ENCODE results near the gene ATP5MC3.

The ATP5MC3 gene

DNA sequence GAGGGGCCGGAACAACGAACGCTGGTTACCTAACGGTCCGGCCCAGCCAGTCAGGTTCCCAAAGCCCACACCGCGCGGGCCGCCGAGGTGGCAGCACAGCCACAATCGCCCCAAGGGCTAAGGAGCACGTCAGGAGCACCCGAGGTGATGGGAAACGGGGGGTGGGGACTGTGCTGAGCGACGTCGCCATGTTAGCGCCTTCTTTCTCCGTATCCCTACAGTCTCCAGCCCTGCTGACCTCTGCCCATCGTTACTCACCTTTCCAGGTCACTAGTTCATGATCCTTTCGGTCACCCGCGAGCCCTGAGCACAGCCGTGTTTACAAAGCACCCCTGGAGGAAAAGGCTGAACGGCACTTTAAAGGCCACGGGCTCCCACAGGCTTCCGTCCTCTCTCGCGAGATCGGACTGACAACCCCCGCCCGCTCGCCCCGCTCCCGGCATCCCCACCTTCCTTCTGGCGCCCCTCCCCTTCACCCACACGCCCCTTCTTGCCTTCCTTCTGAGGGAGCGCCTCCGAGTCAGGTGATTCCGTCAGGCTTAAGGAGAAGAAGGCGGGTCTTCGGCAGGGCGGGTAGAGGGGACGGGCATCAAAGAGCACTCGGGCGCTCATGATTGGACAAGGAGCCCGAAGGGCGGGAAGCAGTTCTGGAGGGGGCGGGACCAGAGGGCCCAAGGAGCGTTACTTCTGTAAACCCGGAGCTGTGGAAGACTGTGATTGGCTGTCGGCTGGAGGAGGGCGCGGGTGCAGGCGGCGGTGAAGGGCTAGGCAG, 13.5 kb downstream of the ATP5MC3 start, which contains the start of gene ATF2:
Gene ATF2 (minus strand): TSS at position 412 of the 772 bp plus-strand sequence. CDS start 31,760 bp downstream, outside the sequence.
- FAIRE-seq = peak; percentile 93

DNA sequence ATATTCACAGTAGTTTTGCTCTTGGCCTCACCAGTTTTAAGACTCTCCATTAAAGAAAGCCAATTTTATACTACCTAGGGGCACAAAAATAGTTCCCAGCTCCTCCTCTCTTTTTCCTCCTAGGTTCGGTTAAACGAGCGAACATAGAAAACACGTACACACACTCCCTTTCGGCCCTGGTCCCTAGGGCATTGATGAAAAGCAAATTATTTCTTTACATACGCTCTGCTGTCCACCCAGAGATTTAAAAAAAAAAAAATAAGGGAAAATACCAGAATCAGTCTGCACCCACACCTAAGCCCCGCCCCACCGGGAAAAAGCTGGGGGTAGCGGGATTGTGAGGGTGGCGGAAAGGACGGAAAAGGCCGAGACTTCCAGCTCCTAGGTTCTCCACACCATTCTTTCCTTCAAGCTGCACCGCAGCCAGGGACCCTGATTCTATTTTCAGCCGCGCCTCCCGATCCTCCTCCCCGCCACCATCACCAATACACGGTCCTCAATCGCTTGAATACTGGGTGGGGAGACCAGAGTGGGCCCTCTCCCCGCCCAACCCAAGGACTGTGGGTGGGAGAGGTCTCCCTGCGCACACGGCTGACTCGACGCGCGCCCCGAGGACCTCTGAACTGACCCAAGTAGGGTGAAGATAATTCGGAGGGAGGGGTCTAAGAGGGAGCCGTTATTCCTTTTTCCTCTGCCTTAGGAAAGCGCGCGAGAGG, 14.3 kb downstream of the ATP5MC3 start:
- no peak for FAIRE-seq

DNA sequence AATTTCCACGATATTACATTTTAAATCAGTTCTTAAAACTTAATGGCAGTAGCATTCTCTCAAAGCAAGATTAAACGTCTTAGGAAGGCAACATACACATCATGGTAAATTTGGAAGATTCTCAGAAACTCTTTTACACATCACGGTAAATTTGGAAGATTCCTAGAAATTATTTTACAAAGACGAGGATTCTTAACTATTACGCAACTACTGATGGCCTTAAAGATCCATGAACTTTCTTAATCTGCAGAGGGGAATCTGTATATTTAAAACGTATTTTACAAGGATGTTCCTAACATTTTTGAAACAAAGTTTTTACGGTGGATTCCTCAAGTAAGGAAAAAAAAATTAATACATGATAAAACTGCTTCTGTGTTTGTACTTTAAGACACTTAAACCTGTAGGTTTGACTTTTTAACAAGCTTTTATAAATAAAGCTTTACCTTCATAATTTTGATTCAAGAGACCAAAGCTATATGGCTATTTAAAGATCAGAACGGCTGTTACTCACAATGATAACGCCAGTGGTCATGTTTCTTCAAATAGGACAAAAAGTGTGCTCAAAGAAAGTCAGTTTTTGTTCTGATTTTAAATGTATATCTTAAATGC, 15.2 kb downstream of the ATP5MC3 start:
- FAIRE-seq = no peak

DNA sequence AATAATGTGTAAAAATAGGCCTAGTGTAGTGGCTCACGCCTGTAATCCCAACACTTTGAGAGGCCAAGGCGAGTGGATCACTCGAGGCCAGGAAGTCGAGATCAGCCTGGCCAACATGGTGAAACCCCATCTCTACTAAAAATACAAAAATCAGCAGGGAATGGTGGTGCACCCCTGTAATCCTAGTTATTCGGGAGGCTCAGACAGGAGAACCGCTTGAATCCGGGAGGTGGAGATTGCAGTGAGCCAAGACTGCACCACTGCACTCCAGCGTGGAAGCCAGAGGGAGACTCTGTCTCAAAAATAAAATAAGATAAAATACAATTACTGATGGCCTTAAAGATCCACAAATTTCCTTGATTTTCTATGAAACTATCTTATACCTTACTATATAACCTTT, 17.3 kb downstream of the ATP5MC3 start:
- no peak for FAIRE-seq

DNA sequence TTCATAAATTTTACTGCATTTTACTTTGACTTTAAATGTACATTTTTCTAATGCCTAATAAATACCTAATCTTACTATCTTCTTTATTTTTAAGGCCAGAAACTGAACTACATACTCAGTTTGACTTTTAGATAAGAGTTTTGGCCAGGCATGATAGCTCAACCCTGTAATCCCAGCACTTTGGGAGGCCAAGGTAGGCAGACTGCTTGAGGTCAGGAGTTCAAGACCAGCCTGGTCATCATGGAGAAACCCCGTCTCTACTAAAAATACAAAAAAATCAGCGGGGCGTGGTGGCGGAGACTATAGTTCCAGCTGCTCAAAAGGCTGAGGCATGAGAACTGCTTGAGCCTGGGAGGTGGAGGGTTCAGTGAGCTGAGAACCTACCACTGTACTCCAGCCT, 22.6 kb downstream of the ATP5MC3 start:
- no peak for FAIRE-seq

DNA sequence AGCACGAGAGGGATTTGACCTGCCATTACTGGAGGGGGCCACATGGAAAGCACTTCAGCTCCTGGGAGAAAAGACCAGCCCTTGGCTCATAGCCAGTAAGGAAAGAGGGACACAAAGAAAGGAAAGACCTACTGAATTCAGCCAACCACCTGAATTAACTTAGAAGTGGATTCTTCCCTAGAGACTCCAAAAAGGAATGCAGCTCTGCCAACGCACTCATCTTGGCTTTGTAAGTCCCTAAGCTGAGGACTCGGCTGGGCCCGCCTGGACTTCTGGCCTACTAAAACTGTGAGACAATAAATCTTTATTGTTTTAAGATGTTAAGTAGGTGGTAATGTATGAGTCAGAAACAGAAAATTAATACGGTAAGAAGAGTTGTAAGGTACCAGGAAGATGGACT, 25.0 kb downstream of the ATP5MC3 start:
- no peak for FAIRE-seq

DNA sequence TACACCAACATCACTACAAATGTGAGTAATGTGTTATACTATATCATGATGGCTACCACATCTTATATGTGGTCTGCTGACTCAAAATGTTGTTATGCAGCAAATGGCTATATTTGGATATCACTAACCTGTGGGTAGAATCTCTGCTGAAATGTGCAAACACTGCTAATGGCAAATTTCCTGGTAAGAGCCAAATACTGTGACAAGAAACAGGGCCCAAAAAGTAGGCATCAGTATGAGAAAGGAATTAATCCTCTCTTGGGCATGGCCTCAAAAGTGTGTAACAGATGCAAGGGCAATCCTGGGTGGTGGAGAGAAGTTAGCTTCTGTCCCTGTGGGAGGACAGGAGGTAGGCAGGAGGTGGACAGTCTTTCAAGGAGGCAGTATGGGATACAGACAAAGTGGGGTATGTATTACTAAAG, 26.8 kb downstream of the ATP5MC3 start:
- no peak for FAIRE-seq

DNA sequence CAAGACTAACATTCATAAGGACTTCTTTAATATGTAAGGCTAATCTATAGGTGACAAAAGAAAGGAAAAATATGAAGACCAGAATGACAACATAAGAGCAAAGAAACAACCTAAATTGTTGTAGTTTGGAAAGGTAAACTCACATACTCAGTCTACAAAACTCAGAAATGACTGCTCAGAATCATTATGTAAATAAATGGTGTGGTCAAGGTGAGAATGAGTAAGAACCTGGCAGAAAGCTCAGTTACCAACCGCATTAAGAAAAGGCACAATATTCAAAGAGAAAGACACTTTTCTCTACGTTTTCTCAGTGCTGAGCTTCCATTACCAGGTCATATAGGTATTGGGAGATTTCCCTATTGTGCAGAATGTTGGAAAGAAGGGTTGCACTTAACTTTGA, 29.3 kb downstream of the ATP5MC3 start:
- no peak for FAIRE-seq

DNA sequence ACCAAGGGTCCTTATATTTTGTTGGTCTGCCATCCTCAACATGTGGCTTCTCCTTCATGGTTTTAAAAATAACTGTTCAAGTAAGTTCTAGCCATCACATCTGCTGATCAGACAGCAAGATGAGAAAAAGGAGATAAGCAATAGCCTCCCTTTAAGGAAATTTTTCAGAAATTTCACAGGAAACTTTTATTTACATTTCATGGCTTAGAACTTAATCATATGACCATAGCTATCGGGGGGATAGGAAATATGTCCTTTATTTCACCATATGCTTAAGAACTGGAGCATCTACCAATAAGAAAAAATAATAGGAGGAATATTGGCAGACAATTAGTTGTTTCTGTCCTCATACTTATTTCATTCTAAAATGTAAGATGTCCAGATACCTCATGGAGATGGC, 29.7 kb downstream of the ATP5MC3 start:
- FAIRE-seq = no peak

DNA sequence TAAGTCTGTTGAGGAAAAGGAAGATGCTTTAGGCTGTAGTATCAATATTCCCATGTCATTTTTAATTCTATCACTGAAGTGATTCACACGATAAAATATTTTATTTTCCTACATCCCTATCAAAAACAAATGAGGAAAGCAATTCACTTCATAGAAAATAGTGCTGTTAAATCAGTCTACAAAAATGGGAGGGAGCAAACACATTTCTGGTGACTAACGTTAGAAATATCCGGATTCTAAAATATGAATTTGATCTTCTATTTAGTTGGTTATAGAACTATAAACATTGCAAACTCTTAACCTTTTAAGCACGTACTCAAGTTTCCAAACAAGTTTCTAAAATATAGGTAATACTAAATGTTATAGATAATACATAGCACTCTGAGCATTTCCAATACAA, 34.3 kb downstream of the ATP5MC3 start:
- FAIRE-seq = no peak

DNA sequence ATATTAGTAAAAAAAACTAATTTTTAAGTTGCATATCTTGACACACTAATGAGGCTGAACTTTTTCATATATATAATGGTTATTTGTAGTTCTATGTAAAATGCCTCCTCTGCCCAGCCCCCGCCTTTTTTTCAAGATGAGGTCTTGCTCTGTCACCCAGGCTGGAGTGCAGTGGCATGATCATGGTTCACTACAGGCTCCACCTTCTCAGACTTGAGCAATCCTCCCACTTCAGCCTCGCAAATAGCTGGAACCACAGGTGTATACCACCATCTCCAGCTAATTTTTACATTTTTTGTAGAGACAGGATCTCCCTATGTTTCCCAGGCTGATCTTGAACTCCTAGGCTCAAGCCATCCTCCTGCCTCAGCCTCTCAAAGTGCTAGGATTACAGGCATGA, 37.8 kb downstream of the ATP5MC3 start:
- no peak for FAIRE-seq

DNA sequence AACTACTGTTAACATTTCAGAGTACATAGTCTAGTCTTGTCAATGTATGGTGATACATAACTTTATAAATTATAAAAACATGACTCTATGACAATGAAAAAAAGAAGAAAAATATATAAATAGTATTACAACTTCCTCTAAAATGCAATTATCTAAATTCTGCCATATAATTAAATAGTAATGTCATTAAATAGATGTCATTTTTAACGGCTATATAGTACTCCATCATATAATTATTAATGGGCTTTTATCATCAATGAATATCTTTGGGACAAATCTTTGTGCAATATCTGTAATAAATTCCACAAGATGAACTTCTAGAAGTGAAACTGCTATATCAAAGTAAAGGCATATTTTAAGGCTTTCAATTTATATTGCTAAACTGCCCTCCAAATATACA, 38.3 kb downstream of the ATP5MC3 start:
- FAIRE-seq = no peak

DNA sequence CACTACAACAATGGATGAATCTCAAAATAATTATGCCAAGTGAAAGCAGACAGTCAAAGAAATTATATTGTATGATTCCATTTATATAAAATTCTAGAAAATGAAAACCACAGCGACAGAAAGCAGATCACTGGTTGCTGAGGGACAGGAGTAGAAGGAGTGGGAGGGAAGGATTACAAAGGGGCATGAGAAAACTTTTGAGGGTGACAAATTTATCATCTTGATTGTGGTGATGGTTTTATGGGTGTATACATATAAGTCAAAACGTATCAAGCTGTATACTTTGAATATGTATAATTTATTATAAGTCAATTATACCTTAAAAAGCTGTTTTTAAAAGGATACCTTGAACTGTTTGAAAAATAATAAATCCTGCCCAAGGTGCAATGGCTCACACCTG, 41.2 kb downstream of the ATP5MC3 start:
- no peak for FAIRE-seq

DNA sequence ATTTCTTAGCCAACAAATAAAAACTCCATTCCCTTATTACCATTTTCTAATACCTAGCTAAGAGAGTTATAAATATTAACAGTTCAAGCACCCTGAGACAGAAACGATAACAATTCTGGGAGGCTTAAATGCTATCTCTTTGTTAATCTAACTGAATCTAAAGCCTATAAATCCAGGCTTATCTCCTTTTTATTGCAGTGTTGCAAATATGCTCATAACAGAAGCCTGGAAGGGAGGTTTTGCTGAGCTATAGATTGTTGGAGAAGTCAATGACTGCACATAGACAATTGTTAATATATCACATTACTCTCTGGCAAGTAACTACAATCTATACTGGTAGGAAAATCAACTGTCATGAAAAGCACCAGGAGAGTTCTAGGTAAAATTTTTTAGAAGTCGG, 43.7 kb downstream of the ATP5MC3 start:
- no peak for FAIRE-seq

DNA sequence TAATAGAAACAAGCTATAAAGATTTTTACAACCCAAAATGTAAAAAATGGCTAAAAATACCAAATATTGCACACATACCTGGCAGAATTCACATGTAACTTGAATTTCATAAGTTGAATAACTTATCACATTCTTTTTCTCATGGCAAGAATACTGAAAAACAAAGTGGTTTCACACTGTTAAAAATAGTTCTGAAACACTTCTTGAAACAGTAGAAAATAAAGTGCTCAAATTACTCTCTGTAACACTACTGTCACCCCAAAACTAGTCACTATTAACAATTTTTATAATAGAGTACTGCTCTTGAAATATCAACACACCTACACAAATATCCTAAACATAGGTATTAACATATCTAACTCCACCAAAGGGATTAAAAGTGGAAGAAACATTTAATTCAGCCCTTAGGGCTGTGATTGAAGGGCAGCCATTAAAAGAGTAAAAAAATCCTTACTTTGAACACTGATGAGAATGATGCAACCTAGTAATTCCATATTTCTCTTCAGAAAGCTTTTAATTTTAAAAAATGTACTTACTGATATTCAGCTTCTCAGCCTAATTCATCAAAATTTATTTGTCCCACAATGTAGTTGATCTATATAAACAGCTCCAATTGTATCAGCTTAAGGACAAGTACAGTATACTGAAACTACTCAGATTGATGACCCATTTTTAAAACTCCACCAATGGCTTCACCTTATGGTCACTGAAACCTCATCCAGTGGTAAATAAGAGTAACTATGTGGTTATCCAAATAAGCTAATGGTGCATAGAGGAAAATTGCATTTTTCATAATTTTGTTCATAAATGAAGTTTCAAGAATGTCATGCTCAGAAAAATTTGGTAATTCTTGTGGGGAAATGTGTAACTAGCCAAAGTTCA, 44.9 kb downstream of the ATP5MC3 start:
- FAIRE-seq = no peak

DNA sequence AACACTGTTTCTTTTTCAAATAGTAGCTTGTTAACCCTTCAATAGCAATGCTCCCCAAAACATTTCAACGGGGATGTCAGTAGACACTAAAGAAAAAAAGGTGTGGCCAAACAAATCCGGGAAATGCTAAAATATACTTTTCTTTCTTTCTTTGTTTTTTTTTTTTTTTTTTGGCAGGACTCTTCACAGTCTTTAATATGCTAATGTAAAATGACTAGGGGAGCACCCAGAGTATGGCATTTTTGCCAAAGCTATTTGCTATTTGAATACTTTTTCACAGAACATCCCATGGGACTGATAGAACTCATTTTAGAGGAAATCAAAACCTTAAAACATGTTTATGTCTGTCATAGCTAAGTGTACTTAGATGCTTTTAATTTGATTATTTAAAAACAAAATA, 45.6 kb downstream of the ATP5MC3 start:
- FAIRE-seq = no peak

DNA sequence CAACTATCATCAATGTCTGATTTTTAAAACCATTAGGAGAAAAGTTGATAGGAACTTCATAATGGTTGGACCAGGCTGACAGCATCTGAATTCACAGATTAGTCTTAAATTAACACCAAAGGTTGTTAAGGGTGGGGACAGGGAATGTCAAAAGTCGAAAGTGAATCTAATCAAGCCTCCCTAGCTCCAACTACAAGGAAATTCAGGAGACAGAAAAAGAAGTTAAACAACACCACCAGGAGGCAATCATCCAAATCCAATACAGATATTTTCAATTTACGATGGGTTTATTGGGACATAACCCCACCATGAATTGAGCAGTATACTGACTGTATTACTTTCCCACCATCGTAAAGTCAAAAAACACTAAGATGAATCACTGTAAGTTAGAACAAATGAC, 46.3 kb downstream of the ATP5MC3 start:
- FAIRE-seq = no peak

DNA sequence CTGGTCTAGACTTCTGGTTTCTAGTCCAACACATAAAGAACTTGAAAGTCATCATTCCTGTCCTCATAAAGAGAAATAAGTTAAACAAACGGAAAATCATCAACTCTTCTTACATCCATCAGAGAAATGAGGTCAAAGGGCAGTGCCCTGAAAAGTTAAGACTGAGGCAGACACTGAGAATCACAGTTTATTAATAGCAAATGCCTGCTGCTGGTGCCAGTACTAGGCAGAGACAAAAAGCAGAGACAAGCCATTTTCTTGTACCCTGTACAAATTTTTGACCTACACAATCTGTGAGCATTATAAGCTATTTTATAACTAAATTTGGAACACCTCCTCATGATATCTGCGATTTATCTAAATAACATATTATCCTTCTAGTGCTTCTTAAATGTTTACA, 50.3 kb downstream of the ATP5MC3 start:
- FAIRE-seq = no peak

DNA sequence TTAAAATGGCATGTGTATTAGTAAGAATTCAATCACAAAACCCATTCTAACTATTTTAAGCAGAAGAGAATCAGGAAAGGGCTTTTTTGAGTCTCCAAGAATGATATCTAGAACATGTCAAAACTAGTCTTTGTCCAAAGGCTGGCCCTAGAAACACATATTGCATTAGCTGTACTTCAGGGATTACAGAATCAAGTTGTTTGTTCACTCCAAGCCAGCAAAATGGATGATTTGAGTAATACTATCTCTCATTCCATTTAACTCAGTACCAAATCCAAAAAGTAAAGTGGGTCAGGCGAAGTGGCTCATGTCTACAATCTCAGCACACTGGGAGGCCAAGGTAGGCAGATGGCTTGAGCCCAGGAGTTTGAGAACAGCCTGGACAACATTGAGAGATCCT, 54.8 kb downstream of the ATP5MC3 start:
- FAIRE-seq = no peak

Measured in colon (tissue), 2 donors.